Measurements from ENCODE around the gene KDM4C.

KDM4C gene

DNA sequence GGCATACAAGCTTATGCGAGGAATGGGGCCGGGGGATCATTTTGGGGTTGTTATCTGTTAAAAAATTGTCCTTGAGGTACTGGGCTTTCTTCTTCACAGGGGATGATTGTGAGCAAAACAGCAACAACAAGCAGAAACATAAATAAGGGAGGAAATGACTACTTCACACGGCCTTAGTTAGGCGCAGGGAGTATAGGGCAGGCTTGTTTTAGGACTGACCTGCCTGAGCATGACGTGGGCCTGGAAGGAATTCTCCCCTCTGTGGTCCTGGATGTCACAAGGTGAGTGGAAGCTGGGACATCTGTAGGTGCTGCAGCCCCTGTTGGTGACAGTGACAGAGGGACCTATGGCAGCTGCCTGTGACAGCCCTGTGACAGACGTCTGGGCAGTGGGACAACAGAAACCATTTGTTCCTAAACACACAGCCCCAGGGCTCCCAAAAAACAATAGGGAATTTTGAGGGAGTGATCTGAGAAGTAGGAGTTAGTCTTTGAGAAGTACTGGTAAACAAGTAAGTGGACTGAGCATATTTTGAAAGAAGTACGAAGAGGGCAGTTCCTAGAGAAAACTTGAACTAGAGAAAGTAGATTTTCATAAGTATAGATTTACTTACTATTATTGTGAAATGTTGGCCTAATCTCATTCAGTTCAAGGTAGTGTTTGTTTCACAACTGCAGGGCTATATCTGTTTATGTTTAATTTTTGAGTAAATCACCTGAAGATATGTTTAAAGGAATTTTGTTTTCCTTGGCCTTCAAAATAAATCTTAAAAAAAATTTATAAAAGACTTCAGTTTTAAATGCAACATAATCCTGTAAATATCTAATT, 113.1 kb downstream of the KDM4C start:
- no peak for DNase-seq

DNA sequence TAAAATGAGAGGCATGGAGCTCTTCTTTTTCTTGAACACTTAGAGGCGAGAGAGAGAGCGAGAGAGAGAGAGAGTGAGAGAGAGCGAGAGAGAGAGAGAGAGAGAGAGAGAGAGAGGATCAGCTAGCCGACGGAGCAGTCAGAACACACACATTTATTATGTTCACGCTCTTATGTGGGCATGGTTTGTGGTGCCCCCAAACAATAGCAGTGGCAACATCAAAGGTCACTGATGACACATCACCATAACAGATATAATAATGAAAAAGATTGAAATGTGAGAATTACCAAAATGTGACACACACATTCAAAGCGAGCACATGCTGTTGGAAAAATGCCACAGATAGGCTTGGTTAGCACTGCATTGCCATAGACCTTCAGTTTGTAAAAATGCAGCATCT, 116.1 kb downstream of the KDM4C start:
- DNase-seq: no peak

DNA sequence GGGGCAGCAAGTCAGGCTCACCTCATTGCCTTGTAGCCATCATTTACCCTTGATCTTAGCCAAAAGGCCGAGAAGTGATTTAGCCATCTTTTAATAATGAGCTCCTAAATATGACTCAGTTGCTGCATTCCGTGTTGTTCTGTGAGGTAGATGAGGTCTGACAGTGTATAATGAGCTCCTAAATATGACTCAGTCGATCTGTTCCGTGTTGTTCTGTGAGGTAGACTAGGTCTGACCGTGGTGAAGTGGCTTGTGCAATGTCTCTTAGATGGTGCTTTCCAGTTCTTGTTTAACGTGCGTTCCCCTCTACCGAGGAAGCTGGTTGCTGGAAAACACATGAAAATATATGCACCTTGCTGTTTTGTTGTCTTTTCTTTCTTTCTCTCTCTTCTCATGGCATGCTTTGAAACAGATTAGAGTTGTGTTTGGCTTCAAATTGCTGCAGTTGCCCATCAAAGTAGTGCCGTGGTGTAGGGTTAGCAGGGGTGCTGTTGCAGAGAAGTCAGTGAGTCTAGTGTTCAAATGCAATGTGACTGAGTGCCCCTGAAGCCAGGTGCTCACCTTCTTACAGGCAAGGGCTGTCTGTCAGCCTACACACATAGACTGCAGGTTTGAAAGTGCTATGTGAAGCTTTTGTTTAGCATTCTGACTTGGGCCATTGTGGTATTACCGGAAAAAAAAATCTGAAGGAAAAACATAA, 118.6 kb downstream of the KDM4C start:
- no peak for DNase-seq

DNA sequence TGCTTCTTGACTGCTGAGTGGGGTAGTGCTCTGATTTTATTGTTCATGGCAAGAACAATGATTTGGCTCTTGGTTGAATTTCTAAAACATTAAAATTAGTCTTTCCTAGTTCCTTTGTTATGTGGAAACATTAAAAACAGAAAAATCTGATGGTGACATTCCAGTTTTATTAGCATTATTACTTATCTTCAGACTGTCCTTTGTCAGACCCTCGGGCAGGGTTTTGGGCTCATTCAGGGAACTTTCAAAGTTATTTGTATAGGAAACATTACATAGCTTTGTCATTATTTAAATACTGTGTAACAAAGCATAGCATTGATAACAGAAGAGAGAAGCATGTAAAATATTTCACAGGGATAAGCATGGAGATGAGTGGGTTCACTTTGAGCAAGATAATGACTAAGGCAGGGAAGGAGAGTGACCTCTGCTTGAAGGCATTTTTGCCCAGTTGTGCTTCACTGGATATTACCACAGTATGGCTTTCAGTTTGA, 119.9 kb downstream of the KDM4C start:
- DNase-seq: no peak

DNA sequence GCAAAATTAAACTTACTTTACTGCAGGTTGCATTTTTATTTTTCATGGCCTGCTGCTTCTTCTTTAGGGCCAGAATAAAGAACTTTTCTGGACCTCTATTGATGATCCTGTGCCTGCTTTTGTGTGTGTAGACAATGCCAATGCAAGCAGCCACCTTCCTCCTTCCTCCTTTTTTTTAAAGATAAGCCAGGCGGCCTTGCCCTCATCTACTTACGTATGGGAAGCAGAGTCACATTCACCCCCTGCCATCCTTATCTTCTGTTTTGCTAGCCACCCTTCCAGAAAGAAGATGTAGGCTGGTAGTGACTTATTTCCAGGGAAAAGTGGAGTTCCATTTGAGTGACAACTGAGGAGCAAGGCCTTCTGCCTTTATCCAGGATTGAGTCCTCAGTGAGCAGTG, 122.9 kb downstream of the KDM4C start:
- no peak for DNase-seq

DNA sequence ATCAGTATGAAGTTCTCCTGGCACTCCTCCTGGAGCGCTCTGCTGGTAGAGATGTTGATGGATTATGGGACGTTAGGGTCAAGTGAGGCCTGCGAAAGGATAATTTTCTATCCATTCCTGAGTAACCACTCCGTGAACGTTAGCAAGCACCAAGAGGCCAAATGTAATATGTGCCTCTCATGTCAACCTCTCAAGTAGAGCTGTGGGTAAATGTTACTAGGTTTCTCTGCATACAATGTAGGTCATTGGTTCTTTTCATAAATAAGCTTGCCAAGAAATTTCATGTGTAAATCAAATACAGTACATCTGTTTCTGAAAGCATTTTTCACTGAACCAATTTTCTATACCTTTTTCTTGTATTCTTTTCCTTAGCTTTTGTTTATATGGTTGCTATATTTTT, 126.3 kb downstream of the KDM4C start:
- DNase-seq: no peak

DNA sequence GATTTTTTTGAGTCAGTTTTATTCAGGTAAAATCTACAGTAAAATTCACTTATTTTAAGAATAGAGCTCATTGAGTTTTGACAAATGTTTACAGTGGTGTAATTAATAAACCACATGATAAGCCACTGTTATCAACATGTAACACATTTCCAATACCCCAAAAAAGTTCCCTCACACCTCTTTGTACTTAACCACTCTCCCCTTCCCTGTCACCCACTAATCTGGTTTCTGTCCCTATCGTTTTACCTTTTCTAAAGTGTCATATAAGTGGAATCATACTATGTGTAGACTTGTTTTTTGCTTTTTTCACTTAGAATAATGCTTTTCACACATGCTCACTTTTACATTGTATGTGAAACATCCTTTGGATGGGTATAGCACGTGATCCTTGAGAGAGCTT, 127.2 kb downstream of the KDM4C start:
- DNase-seq: no peak

DNA sequence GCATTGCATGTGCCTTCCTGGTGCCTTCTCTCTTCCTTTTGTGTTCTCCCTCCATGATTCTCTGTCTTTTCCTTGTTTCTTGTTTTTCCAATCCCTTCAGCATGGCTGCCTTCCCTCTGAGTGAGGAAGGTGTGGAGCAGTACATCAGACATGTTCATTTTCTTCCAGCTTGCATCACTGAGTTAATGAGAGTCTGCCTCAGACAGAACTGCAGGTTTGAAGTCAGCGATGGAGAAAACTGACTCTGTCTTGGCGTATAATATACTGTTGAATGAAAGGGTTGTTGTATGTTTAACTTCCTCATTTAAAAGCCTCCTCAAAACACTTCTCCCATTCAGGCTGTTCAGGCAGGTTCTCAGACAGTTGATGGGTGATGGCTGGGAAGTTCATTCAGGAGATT, 129.3 kb downstream of the KDM4C start:
- DNase-seq: no peak

DNA sequence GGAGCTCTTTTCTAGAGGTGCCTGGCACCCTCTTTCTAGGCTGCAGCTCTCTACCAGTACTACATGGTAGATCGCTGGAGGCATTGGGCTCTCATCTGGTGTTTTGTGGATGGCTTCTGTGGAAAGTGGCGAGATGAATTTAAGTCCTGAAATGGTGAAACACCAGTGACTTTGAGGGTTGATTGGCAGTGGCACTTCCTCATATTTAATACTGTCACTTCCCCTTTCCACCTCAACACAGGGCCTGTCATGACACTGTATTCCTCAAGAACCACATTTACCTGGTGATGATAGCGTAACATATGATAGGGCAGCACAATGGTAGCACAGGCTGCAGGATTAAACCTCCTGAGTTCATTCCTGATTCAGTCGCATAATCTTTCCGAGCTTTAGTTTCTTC, 132.1 kb downstream of the KDM4C start:
- no peak for DNase-seq

DNA sequence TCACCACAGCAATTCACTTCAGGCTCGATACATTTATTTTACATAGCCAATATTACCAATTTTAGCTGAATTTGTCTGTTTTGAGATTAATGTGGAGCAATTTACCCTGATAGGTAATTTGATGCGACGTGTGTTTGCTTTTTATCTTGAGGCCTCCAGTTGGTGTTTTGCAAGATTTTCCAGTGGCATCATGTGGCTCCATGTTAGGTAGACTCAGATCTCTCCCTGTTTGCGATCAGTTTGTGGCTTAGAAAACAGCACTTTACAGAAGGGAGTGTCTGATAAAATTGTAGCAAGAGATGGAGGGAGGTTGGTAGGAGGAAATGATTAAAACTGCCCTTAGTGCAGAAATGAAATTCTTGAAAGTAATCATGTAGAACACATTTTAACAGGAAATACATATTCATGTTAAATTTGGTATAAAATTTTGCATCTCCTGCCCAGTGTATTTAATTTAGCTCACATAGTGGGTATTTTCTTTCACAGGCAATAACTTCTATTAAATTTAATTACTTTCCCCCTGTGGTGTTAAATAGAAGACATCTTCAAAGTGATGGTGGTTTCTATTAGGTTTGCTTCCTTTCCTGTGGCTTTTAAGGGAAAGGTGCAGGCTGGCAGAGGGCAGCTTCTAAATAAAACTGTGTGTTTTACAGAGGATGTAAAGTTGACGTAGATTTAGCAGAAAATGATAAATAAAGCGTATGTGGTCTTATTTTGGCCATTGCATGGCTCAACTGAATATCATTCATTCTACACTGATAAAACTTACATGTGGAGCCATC, 135.8 kb downstream of the KDM4C start:
- no peak for DNase-seq

DNA sequence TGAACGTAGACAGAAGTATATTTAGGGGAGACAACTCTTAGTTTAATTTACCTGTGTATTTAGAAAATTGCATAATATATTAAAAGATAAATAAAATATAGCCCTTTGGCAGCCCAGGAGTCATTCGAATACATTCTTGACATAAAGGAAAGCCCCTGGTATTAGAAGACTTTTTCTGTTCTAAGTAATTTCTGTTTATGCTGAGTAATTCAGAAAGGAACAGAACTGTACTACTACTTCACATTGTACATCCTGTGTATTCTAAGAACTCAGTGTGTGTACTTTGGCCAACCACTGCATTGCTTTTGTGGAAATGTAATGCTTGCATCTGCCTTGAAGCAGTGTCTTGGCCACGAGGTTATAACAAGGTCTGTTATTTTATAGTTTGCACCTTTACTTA, 136.4 kb downstream of the KDM4C start:
- DNase-seq: no peak

DNA sequence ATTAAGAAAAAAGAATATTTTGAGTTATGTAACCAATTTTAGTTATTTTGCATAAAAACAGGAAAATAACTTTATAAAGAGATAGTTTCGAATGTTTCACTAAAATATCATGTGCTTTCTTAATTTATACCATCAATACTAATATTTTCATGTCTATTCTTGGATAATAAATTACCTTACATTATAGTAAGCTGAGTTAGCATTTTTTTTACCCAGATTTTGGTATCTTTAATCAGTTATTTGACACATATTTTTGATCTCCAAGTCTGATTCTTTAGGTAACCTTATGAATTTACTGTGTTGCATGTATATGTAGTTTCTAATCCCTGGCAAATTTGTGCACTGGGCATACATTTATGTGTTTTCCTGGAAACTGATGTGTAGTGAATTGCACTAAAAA, 138.0 kb downstream of the KDM4C start:
- DNase-seq: no peak

DNA sequence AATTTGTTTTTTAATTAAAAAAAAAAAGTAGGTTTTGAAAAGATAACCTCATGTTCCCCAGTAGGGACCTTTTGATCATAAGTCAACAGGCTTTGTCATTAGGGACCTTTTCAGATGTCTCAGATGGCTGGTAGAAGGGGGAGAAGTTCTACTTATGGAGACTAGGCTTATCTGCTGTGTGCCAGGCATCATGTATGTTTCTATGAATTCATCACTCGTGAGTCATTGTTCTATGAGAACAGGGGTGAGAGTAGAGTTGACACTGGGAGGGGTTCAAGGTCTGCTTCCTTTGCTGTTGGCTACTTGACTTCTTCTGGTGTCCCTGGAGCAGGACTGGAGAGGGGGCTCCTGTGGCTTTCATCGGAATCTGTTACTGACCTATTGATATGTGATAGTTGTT, 138.8 kb downstream of the KDM4C start:
- no peak for DNase-seq

DNA sequence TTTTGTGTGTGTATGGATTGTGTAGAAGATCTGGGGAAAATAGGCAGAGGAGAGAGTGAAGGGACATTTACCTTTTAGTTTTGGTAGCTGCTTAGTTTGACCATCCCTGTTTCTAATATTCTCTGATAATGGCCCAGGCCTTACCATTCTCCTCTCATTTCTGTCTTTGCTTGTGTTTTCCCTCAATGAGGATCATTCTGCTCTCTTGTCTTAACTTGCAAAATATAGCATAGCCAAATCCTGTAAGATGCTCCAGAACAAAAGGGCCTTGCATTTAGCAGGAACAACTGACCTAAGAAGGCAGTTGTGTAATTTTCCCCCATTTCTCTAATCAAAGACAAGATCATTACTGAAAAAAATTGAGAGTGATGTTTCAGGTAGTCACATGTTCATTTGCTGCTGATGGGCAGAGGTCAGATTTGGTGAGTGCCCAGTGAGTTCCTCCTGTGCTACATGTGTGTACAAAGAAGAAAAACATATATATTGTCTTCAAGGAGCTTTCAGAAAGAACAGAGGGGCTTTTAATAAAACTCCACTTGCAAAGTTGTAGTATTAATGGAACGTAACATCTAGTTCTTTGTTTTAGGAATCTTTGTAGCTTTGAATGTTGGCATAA, 139.5 kb downstream of the KDM4C start:
- DNase-seq: no peak

DNA sequence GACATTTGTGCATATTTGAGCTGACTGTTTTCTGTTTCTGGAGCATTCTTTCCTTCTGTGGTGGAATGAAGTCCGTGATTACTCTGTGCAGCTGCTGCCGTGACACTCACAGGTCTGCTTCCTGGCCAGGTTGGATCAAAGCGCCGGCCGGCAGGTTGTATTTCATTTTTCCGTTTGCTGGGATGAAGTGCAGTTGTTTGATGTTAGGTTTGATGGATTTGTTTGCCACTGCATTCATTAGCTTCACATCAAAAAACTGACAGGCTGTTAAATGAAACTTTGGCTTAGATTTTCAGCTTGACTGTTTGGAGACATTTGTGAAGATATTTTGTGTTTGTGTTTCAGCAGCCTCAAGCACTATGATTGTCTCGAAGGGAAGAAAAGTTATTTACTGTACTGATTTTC, 140.1 kb downstream of the KDM4C start:
- DNase-seq: no peak

DNA sequence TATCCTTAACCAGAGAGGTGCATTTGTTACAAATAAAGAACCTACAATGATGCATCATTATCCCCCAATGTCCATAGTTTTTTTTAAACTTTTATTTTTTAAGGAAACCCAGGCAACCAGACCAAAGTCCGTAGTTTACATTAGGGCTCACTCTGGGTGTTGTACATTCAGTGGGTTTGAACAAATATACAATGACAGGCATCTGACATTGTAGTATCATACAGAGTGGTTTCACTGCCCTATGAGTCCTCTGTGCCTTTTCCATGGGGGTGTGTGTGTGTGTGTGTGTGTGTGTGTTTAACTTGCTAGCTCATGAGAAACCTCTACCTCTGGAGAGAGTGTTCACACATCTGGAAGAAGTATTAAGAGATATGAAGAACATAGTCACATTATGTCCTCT, 141.5 kb downstream of the KDM4C start:
- no peak for DNase-seq

DNA sequence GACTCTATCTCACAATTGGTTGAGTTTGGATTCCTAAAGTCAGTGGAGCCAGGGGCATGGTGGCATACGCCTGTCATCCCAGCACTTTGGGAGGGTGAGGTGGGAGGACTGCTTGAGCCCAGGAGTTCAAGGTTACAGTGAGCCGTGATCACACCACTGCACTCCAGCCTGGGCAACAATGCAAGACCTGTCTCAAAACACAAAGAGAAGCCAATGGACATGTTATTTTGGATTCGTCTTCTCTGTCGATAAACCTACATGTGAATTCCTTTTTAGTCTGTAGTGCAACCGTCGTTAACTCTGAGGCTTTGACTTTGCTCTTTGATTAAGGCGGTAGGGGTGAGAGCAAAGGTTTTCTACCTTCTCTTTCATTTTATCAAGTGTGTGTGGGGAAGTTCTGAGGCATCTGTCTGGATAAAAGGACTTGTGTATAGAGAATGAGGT, 142.7 kb downstream of the KDM4C start:
- no peak for DNase-seq

DNA sequence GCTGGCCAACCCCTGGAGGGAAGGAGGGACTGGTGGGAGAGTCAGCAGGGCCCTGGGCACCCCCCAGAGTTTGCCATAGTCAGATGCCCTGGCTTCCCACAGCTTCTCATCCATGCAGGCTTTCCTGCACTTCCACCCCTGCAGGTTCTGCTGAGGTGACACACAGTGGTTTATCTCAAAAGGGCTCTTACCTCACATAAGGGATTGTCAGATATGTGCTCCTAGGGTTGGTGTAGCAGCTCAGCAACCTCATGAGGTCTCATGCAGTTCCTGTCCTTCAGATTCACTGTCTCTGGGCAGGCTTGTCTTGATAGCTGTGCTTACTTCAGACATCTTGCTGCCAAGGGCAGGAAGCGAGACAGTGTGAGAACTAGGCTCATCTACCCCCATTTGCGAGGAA, 143.4 kb downstream of the KDM4C start:
- no peak for DNase-seq

DNA sequence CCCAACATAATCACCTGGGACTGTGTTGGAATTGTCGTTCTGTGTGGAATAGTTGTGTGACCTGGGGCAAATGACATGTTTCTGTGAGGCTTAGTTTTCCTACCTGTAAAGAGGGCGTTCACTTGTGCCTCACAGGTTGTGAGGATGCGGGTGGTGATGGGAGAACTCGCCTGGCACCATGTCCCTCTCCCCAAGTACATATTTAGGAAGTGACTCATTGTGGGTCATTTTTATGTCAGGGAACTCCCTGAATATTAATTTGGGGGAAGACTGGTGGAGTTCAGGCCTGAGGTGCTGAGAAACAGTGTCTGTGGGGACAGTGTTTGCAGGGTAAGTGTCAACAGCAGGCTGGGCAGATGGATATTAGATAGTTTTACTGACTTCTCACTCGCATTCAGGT, 144.7 kb downstream of the KDM4C start:
- DNase-seq: no peak

DNA sequence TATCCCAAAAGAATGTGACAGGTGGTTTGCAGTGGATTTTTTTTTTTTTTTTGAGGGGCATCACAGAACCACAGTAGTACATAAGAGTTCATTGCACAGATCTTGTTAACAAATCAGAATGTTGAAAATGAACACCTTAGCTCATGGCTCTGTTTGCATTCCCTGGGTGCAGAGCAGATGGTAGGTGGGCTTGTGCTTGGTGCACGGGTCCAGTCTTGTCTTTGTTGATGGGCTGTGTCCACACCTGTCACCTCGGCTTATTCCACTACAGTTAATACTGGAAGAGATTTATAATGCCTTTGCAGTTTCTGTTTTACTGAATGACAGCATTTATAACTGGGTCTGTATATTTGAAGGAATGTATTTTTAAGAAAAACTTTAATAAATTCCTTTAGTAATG, 146.6 kb downstream of the KDM4C start:
- no peak for DNase-seq

DNA sequence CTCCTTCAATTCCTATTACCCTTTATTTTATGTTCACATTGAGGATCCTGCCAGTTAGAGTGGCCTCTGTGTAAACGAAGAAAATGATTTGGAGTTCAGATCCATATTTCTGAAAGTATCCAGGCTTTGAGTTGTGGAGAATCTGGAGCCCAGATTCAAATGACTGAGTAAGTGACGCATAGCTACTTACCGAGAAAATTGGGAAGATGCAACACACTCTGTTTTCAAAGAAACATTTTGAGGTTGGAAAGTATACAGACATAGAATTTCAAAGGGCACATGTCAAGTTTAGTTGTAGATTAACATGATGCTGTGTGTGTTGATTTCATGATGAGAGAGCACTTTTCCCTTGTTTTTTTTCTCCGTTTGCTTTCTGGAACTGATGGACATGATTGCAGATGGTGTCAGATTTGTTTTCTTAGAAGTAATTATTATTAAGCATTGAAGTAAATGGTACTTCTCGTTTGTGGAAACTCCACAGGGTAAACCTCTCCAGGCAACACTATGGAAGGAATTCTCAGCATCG, 148.1 kb downstream of the KDM4C start:
- no peak for DNase-seq

DNA sequence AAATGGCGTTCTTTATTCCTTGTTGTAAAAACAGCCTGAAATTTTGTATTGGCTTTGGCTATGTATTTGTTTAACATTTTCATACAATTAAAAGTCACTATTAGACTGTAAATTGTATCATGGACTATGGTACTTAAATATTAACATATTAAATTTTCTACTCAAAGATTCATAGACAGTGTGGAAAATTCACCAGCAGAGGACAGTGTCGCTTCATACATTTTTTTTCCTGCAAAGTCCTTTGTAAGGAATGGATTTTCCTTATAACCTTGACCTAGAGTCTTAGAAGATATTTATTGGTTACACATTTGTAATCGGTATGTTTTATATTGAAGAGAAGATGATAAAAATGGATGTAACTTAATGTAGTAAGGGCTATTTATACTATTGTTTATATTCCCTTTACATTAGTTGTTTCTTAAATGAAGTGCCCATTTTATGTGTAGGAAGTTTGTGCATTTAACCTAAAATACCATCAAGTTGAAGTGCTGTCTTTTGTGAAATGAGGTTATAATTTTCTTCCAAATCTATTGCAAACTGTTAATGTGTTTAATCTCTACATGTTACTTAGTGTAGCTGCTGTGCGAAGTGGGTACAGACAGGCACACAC, 150.1 kb downstream of the KDM4C start:
- no peak for DNase-seq
